GM19238 (cell line): Measurements from ENCODE around the gene NKX1-2.
A peak's percentile ranks its signal among the peaks of the same experiment; 100 is the strongest.

Experiments used
- DNase-seq: peaks from one replicate; pipeline ENCODE4 v3.0.0; 2011; ENCODE audit warnings: low spot score; ENCODE audit not compliant: insufficient read length

The NKX1-2 gene

DNA sequence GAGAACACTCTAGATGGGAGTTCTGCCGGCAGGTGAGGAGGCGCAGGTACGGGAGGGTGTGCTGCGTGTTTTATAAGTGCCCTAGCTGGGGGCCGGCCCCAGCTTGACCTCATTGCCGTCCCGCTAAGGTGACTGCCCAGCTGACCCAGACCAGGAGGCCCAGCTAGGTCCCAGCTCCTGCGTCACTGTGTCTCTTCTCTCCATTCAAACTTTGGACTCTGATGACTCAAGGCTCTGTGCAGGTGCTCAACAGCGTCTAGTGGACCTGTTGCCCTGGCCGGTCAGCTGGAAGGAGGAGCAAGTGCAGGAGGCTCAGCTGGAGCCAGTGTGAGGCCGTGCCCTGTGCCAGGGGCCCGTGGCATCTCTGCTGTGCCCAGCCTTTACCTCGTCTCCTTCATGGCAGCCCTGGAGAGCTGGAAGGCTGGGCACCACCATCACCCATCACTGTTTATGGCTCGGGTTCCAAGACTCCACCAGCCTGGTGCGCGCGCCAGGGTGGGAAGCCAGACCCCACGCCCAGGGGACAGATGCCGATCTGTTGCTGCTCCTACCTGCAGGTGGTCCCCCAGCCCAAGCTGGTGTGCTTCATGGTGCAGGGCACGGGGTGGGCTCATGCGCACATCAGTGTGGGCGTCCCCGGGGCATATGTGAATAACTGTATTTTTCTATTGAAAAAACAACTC is 26.3 kb upstream of the NKX1-2 start:
- DNase-seq = no peak

DNA sequence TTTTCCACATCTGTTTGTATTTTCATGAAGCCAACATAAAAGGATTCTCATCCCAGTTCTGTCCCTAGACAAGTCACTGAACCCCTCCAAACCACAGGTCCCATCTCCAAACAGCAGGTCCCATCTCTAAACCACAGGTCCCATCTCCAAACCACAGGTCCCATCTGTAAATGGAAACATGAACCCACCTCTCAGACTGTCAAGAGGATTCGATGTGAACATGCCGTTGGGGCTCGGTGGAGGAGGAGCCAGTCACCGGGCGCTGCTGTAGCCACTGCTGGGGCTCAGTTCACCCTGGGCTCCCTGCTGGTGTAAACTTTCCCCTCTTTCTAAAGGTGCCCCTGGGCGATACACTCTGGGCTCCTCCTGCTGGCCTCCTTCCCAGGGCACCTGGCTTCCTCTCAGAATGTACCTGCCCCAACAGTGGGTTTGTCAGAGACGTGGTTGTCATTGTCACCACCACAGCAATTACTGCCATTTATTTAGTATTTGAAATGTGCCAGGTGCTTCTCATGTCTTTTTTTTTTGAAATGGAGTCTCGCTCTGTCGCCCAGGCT is 24.8 kb upstream of the NKX1-2 start:
- no peak for DNase-seq

- no peak for DNase-seq
Measured at GRCh38 chr10:124473070-124473469, 23.2 kb upstream of the NKX1-2 start.

- DNase-seq = no peak
Measured at GRCh38 chr10:124472071-124472470, 22.2 kb upstream of the NKX1-2 start.

- no peak for DNase-seq
Measured at GRCh38 chr10:124470544-124471434, 21.0 kb upstream of the NKX1-2 start.

GRCh38 chr10:124469956-124470484 is 20.2 kb upstream of the NKX1-2 start:
- no peak for DNase-seq

DNA sequence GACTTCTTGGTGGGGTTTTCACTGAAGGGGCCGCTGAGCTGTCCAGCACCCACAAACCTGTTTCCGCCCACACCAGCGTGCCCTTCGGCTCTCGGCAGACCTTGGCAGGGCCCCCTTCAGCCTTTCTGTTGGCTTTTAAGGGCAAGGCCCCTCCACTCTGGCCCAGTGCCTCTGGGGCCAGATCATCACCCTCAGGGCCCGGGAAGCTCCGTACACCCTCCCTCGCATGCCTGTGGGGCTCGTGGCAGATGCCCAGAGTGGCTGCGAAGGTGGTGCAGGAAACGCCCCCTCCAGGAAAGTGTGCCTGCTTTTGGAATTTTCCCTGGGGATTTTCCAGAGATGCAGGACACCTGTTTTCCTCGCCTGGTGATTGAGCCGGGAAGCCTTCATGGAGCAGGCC is 18.8 kb upstream of the NKX1-2 start:
- DNase-seq = no peak

DNA sequence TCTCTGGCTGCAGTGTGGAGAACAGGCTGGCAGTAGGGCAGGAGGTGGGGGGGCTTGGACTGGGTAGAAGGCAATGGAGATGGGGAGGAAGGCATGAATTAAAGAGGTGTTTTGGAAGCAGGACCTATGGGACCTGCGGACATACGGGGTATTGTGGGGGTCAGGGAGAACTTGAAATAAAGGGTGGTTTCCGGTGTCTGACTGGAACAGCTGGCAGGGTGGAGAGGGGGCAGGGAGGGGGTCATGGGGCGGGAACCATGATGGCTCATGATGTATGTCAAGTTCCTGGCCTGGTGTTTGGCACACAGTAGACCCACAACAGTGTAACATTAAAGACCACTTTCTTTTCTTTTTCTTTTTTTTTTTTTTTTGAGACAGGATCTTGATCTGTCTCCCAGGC is 17.3 kb upstream of the NKX1-2 start:
- no peak for DNase-seq

GRCh38 chr10:124465777-124466488 is 16.1 kb upstream of the NKX1-2 start:
- no peak for DNase-seq

GRCh38 chr10:124465003-124465776 is 15.4 kb upstream of the NKX1-2 start:
- no peak for DNase-seq

- no peak for DNase-seq
Measured at GRCh38 chr10:124464028-124464965, 14.5 kb upstream of the NKX1-2 start.

DNA sequence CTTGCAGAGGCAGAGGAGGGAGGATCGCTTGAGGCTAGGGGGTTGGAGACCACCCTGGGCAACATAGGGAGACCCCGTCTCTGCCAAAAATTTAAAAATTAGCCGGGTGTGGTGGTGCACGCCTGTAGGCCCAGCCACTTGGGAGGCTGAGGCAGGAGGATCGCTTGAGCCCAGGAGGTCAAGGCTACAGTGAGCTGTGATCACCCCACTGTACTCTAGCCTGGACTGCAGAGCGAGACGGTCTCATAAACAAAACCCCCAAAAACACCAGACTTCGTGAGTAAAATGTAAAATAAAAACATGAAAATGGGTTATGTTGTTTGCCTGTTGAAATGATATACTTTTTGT is 12.5 kb upstream of the NKX1-2 start:
- DNase-seq = no peak

DNA sequence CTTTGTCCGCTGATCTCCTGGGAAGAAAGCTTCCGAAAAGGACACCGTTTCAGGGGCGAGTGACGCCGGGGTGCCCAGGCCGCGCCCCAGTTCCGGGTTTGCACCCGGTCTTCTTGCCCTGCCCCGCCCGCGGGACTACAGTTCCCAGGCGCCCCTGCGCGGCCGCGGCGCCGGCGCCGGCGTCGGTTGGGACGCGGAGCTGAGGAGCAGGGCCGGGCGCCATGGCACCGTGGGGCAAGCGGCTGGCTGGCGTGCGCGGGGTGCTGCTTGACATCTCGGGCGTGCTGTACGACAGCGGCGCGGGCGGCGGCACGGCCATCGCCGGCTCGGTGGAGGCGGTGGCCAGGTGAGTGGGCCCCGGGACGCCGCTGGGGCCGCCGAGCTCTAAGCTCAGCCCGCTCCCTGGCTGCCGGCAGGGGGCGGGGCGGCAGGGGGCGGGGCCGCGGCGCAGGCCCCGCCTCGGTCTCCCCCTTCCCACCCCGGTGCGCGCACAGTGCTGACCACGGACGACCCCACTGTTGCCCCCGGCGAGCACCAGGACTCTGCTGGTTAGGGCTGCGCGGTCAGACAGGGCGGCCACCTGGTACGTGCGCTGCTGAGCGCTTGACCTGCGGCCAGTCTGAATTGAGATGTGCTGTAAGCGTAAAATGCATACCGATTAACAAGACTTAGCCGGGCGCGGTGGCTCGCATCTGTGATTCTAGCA is 12.0 kb upstream of the NKX1-2 start, which contains the start of gene LHPP:
TSS of gene LHPP (plus strand) at position 182 of the 706 bp plus-strand sequence. CDS start at position 222, 40 bp downstream.
- DNase-seq = peak; percentile 95

- DNase-seq = no peak
Measured at GRCh38 chr10:124460144-124460543, 10.3 kb upstream of the NKX1-2 start.

GRCh38 chr10:124459395-124459794 is 9.6 kb upstream of the NKX1-2 start:
- no peak for DNase-seq

GRCh38 chr10:124458889-124459288 is 9.1 kb upstream of the NKX1-2 start:
- no peak for DNase-seq

DNA sequence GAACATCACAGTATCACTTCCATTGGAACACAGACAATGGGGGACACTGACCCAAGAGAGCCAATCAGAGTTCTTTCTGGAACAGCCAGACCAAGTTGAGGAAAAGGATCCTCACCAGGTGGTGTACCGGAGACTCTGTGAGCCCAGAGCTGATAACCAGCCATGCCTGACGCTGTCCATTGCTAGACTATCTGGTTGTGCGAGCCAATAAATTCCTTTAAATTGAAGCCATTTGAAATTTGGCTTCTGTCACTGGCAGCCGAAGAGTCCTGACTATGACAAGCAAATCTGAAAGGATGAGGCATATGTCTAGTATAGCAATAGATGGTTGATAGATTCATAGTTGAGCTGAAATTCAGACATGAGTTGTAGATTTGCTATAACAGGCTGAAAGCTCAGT is 8.6 kb upstream of the NKX1-2 start:
- DNase-seq = no peak

DNA sequence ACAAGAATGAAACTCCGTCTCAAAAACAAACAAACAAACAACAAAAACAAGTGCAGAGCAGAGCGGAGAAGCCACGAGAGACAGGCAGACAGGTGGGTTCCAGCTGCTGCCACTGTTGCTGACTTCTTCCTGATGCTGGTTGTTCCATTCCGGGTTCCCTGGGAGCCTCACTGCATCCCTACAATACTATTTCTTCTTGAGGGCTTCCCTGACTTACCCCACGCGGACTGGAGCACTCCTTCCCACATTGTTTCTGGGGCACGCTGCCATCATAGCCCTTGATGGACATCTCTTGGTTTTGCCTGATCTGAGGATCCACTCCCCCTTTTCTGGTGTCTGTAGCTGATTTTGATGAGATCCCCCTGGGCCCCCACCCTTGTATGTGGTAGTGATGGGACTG is 5.6 kb upstream of the NKX1-2 start:
- no peak for DNase-seq
